Vagina (tissue), 2 donors: ENCODE results near the gene CYP27C1. TPM values are rescaled to one million over a fixed set of nuclear protein-coding genes. Genes with fewer than 3 reads are reported as not detected.

Experiments used
- DNase-seq, 2 donors: peaks; one replicate each; pipeline ENCODE4 v3.0.0-alpha.2; 2017; ENCODE audit errors: extremely low spot score in 2 of 2
- H3K27ac ChIP-seq: fragments of 200-600 bp; sonication (generic); one replicate; pipeline ENCODE4 v1.5.1; 2019
- H3K27me3 ChIP-seq: fragments of 200-600 bp; sonication (generic); one replicate; pipeline ENCODE4 v1.5.1; 2019
- H3K36me3 ChIP-seq, 2 donors: fragments of 200-600 bp; sonication (generic); one replicate each; pipeline ENCODE4 v1.5.1; 2017 to 2019
- H3K4me1 ChIP-seq: fragments of 200-600 bp; sonication (generic); one replicate; pipeline ENCODE4 v1.5.1; 2019
- H3K4me3 ChIP-seq, 2 donors: fragments of 200-600 bp; sonication (generic); 1 replicate in 1 of 2; 2 replicates in 1 of 2; pipeline ENCODE4 v1.5.1; 2016 to 2019
- H3K9me3 ChIP-seq: fragments of 200-600 bp; sonication (generic); one replicate; pipeline ENCODE4 v1.5.1; 2019
- POLR2A ChIP-seq, 2 donors: fragments of 450-650 bp; IDR thresholded peaks; one replicate each; pipeline ENCODE4 v1.6.1; 2017; ENCODE audit warnings: antibody characterized with exemption in 2 of 2, mild to moderate bottlenecking in 2 of 2, moderate library complexity in 2 of 2
- POLR2AphosphoS5 ChIP-seq, 2 donors: sonication (generic); formaldehyde crosslinking; IDR thresholded peaks; one replicate each; pipeline ENCODE4 v1.9.0; 2017; ENCODE audit warnings: antibody characterized with exemption in 2 of 2, mild to moderate bottlenecking in 2 of 2, low read depth in 1 of 2; ENCODE audit not compliant: insufficient read depth in 1 of 2
- intact Hi-C: fragments of 100-400 bp; cut with DNase I; formaldehyde crosslinking; loops from one replicate; pipeline ENCODE4 v1.15.1; 2023
- total RNA-seq: library from RNA; depleted of rRNA; stranded (reverse); fragments of >200 nt; gene quantifications from one replicate; pipeline ENCODE4 v1.2.3, GENCODE V29; 2016
- TF ChIP-seq, protein P1 (sequence below), 3 experiments: fragments of 450-650 bp in 2 of 3; fragments of 200-600 bp in 1 of 3; sonication (generic) in 1 of 3; IDR thresholded peaks; one replicate each; pipeline ENCODE4 v1.5.1; 2017 to 2019; ENCODE audit warnings: antibody characterized with exemption in 3 of 3, mild to moderate bottlenecking in 2 of 3, moderate library complexity in 2 of 3

Gene CYP27C1
- total RNA-seq, 1 donor from 2014 or later: 3.2 TPM

DNA sequence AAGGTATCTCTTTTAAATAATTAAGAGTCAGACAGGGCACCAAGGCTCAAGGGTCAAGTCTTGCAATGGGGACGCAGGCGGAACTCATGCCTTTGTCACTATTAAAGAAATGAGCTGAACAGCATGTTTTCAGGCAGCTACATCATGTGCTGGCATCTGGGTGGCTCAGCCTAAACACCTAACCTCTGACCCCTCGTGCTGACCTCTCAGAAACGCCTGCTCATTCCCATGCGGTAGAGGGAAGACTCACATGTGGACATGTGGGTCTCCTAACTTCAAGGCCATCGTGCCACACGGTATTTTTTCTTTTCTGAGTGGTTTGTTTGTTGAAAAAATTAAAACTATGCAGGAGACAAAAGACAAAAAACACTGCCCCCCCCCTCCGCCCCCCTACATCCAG is 31.3 kb downstream of the CYP27C1 start:
- Histone ChIP-seq H3K36me3 (no peaks in the 10 kb centered on the region), H3K27ac (no peak overlapping the region), H3K4me3 (no peak overlapping the region), H3K9me3 (no peaks in the 10 kb centered on the region), H3K27me3 (no peaks in the 10 kb centered on the region), H3K4me1 (peaks cover 8% of the 10 kb centered on the region)
- intact Hi-C loops: no loop called here
- no peak for DNase-seq
- TF ChIP-seq POLR2AphosphoS5 (IDR thresholded peaks at IDR 0.05; ENCODE audit: insufficient read depth in 1 of 2, low read depth in 1 of 2) (no peak), POLR2A (IDR thresholded peaks at IDR 0.05) (no peak)
- TF ChIP-seq, protein P1, sequence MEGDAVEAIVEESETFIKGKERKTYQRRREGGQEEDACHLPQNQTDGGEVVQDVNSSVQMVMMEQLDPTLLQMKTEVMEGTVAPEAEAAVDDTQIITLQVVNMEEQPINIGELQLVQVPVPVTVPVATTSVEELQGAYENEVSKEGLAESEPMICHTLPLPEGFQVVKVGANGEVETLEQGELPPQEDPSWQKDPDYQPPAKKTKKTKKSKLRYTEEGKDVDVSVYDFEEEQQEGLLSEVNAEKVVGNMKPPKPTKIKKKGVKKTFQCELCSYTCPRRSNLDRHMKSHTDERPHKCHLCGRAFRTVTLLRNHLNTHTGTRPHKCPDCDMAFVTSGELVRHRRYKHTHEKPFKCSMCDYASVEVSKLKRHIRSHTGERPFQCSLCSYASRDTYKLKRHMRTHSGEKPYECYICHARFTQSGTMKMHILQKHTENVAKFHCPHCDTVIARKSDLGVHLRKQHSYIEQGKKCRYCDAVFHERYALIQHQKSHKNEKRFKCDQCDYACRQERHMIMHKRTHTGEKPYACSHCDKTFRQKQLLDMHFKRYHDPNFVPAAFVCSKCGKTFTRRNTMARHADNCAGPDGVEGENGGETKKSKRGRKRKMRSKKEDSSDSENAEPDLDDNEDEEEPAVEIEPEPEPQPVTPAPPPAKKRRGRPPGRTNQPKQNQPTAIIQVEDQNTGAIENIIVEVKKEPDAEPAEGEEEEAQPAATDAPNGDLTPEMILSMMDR (IDR thresholded peaks at IDR 0.05): no peak

DNA sequence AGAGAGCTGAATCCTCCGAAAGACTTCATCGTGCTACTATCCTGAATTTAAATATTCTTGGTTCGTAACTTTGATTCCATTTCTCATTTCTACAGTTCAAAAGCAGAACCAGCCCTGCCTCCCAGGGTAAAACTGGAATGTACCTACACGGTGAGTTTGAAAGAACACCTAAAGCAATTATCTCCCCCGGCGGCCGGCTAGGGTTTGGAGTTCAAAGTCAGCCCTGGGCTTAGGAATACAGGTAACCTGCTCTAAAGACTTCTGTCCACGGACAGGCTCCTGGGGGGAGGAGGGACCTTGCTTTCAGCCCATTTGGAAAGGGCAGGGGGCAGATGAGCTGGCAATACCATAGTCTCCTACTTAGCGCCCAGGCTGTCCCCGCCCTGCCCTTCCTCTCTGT is 32.3 kb downstream of the CYP27C1 start:
- TF ChIP-seq POLR2A (IDR thresholded peaks at IDR 0.05): no peak
- TF ChIP-seq POLR2AphosphoS5 (IDR thresholded peaks at IDR 0.05; ENCODE audit: insufficient read depth in 1 of 2, low read depth in 1 of 2): no peak
- TF ChIP-seq, protein P1 (IDR thresholded peaks at IDR 0.05): no peak
- Histone ChIP-seq H3K9me3 (no peaks in the 10 kb centered on the region), H3K4me3 (no peak overlapping the region), H3K4me1 (peaks cover under 1% of the 10 kb centered on the region), H3K27ac (no peak overlapping the region), H3K27me3 (no peaks in the 10 kb centered on the region), H3K36me3 (no peaks in the 10 kb centered on the region)
- DNase-seq: no peak
- intact Hi-C loops: no loop called here

DNA sequence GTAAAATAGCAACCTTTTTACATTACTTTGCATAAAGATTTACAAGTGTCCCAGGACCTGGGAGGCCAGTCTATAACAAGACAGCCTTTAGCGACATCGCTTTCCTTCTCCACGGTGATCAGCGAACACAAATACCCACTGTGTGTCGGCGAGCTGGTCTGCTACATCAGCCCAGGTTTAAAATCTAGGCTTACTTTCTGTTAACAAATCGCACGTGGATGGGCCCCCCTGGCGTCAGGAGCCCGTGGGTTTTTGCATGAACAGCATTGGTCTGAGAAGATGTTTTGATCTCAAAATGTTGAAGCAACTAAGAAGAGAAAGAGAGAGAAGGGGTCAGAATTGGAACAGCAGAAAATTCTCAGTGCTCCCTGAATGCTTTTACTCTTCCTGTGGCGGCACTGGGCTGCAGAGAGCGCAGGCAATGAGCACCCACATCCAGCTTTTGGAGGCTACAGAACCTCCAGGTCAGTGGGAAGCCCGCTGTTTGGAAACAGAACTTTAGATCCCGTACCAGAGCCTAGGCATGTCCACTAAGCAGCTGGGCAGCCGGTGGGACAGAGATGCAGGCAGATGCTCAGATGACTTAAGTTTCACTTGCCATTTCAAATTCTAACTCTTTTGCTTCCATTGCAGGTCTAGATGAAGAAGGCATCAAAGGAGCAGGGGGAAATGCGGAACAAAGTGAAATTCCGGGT is 32.9 kb downstream of the CYP27C1 start:
- Histone ChIP-seq H3K27me3 (no peaks in the 10 kb centered on the region), H3K4me3 (no peak overlapping the region), H3K36me3 (no peaks in the 10 kb centered on the region), H3K4me1 (no peaks in the 10 kb centered on the region), H3K9me3 (no peaks in the 10 kb centered on the region), H3K27ac (no peak overlapping the region)
- intact Hi-C loops: no loop called here
- TF ChIP-seq POLR2A (IDR thresholded peaks at IDR 0.05): no peak
- DNase-seq: peak in 1 of 2 donors; percentile 70

DNA sequence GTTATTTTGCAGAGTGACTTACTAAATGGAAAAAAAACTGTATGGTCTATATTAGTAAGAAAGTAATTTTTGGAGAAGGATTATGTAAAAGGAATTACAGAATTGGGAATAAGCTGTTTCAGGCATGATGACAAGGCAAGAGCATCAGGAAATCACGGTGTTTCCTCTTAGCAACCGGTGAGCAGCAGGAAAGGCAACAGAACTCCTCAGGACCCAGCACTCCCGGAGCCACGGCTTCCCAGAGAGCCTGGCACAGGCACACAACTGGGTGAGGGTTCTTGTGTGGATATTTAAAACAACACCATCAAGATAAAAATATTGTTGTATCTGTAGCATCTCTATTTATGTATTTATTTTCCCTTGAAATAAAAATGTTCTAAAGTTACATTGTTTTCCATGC is 34.4 kb downstream of the CYP27C1 start:
- no peak for DNase-seq
- Histone ChIP-seq H3K27ac (no peak overlapping the region), H3K9me3 (no peaks in the 10 kb centered on the region), H3K36me3 (no peaks in the 10 kb centered on the region), H3K4me1 (no peaks in the 10 kb centered on the region), H3K27me3 (no peaks in the 10 kb centered on the region), H3K4me3 (no peak overlapping the region)
- intact Hi-C loops: no loop called here
- TF ChIP-seq POLR2AphosphoS5 (IDR thresholded peaks at IDR 0.05; ENCODE audit: insufficient read depth in 1 of 2, low read depth in 1 of 2) (no peak), POLR2A (IDR thresholded peaks at IDR 0.05) (no peak)
- TF ChIP-seq, protein P1 (IDR thresholded peaks at IDR 0.05): no peak

DNA sequence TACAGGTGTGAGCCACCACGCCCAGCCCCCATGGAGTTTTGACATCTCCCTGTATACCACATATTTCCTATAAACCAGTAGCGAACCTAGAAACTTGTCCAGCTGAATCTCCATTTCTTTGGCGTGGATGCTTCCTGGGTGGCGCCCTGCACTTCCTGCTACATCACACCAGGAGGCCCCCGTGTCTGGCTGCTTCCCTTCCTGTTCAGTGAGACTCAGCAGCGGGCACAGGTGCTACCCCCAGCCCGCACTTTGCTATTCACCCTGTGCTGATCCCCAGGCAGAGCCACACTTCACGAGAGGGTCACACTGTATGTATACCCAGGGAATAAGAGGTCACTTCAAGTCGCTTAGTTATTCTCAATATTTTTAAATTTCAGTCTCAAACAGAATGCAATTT is 35.0 kb downstream of the CYP27C1 start:
- DNase-seq: no peak
- Histone ChIP-seq H3K27me3 (no peaks in the 10 kb centered on the region), H3K4me1 (no peaks in the 10 kb centered on the region), H3K27ac (no peak overlapping the region), H3K4me3 (no peak overlapping the region), H3K9me3 (no peaks in the 10 kb centered on the region), H3K36me3 (no peaks in the 10 kb centered on the region)
- intact Hi-C loops: no loop called here
- TF ChIP-seq, protein P1 (IDR thresholded peaks at IDR 0.05): no peak
- TF ChIP-seq POLR2AphosphoS5 (IDR thresholded peaks at IDR 0.05; ENCODE audit: insufficient read depth in 1 of 2, low read depth in 1 of 2): no peak
- TF ChIP-seq POLR2A (IDR thresholded peaks at IDR 0.05): no peak
